Suprapubic skin (tissue), 4 donors: ENCODE results near the gene TRIO. TPM values are rescaled to one million over a fixed set of nuclear protein-coding genes. Genes with fewer than 3 reads are reported as not detected.

Experiments used
- DNase-seq, 2 donors: peaks; one replicate each; pipeline ENCODE4 v3.0.0-alpha.2; 2019; ENCODE audit warnings: low spot score in 2 of 2
- H3K27ac ChIP-seq: fragments of 200-600 bp; sonication (generic); one replicate; pipeline ENCODE4 v1.5.1; 2019
- H3K27me3 ChIP-seq: fragments of 200-600 bp; sonication (generic); one replicate; pipeline ENCODE4 v1.5.1; 2019
- H3K36me3 ChIP-seq: fragments of 200-600 bp; sonication (generic); one replicate; pipeline ENCODE4 v1.5.1; 2019
- H3K4me1 ChIP-seq: fragments of 200-600 bp; sonication (generic); one replicate; pipeline ENCODE4 v1.5.1; 2019
- H3K4me3 ChIP-seq: fragments of 200-600 bp; sonication (generic); one replicate; pipeline ENCODE4 v1.5.1; 2019; ENCODE audit warnings: mild to moderate bottlenecking
- H3K9me3 ChIP-seq: fragments of 200-600 bp; sonication (generic); one replicate; pipeline ENCODE4 v1.5.1; 2019
- EP300 ChIP-seq: sonication (generic); formaldehyde crosslinking; IDR thresholded peaks from one replicate; pipeline ENCODE4 v1.6.1; 2017; ENCODE audit warnings: antibody characterized with exemption
- POLR2A ChIP-seq, 2 donors: fragments of 450-650 bp; IDR thresholded peaks; one replicate each; pipeline ENCODE4 v1.6.1; 2017; ENCODE audit warnings: antibody characterized with exemption in 2 of 2, mild to moderate bottlenecking in 2 of 2, moderate library complexity in 2 of 2
- POLR2AphosphoS5 ChIP-seq, 3 donors: sonication (generic); formaldehyde crosslinking; IDR thresholded peaks; one replicate each; pipeline ENCODE4 v1.6.1; 2017; ENCODE audit warnings: antibody characterized with exemption in 3 of 3
- WGBS: methylation state at CpG from one replicate; pipeline ENCODE4 v1.1.5; 2018; 5-methylcytosine and 5-hydroxymethylcytosine counted together
- total RNA-seq, 4 donors: library from RNA; depleted of rRNA; stranded (reverse); fragments of >200 nt; gene quantifications; one replicate each; pipeline ENCODE4 v1.1.0, GENCODE V29; 2016
- TF ChIP-seq, protein P1 (sequence below), 2 donors: fragments of 200-600 bp in 1 of 2; fragments of 450-650 bp in 1 of 2; sonication (generic) in 1 of 2; IDR thresholded peaks; one replicate each; pipeline ENCODE4 v1.5.1; 2016 to 2019; ENCODE audit warnings: antibody characterized with exemption in 2 of 2, mild to moderate bottlenecking in 1 of 2, moderate library complexity in 1 of 2

The TRIO gene
- total RNA-seq, 4 donors from 2014 or later, result 62.7 to 159 (median 70.4) TPM

DNA sequence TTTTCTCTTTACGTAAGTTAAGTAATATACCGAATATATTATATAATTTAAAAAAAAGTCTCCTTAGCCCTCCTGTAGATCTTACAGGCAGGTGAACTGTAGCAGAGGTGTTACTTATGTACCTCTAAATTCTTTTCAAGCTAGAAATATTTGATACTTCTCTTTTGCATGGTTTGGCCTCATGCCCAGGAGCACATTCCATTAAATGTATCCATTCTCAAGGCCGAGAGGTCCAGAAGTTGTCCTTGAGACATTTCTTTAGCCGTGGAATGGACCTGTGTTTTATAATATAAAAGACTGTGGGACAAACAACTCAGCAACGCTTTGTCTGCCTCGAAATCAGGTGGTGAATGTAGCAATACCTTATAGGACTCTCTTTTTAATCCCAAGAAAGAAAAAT, 184.5 kb downstream of the TRIO start:
- TF ChIP-seq, protein P1, sequence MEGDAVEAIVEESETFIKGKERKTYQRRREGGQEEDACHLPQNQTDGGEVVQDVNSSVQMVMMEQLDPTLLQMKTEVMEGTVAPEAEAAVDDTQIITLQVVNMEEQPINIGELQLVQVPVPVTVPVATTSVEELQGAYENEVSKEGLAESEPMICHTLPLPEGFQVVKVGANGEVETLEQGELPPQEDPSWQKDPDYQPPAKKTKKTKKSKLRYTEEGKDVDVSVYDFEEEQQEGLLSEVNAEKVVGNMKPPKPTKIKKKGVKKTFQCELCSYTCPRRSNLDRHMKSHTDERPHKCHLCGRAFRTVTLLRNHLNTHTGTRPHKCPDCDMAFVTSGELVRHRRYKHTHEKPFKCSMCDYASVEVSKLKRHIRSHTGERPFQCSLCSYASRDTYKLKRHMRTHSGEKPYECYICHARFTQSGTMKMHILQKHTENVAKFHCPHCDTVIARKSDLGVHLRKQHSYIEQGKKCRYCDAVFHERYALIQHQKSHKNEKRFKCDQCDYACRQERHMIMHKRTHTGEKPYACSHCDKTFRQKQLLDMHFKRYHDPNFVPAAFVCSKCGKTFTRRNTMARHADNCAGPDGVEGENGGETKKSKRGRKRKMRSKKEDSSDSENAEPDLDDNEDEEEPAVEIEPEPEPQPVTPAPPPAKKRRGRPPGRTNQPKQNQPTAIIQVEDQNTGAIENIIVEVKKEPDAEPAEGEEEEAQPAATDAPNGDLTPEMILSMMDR (IDR thresholded peaks at IDR 0.05), result no peak
- TF ChIP-seq POLR2AphosphoS5 (IDR thresholded peaks at IDR 0.05), result no peak
- no peak for TF ChIP-seq POLR2A (IDR thresholded peaks at IDR 0.05)
- TF ChIP-seq EP300, result no peak
- no peaks in the 10 kb centered on the region for H3K4me1 ChIP-seq
- H3K27ac ChIP-seq, result no peak overlapping the region
- no peak for DNase-seq
- H3K4me3 ChIP-seq, result no peak overlapping the region
- 94% methylated on average over 6 of the region's 6 CpGs for WGBS
- no peaks in the 10 kb centered on the region for H3K27me3 ChIP-seq
- H3K36me3 ChIP-seq, result peaks cover 13% of the 10 kb centered on the region
- H3K9me3 ChIP-seq, result no peaks in the 10 kb centered on the region

DNA sequence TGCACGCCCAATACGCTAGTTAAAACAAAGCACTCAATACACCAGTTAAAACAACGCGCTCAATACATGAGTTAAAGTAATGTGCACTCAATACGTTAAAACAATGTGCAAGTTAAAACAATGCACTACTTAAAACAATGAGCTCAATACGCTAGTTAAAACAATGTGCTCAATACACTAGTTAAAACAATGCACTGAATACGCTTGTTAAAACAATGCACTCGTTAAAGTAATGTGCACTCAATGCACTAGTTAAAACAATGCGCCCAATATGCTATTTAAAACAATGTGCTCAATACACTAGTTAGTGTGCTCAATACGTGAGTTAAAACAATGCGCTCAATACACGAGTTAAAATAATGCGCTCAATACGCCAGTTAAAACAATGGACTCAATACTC, 185.0 kb downstream of the TRIO start:
- Histone ChIP-seq H3K27ac (no peak overlapping the region), H3K36me3 (peaks cover 11% of the 10 kb centered on the region), H3K9me3 (no peaks in the 10 kb centered on the region), H3K4me3 (no peak overlapping the region), H3K27me3 (no peaks in the 10 kb centered on the region), H3K4me1 (no peaks in the 10 kb centered on the region)
- WGBS, result 96% methylated on average over 14 of the region's 14 CpGs
- DNase-seq, result no peak
- TF ChIP-seq POLR2A (IDR thresholded peaks at IDR 0.05) (no peak), POLR2AphosphoS5 (IDR thresholded peaks at IDR 0.05) (no peak), EP300 (no peak)
- TF ChIP-seq, protein P1 (IDR thresholded peaks at IDR 0.05), result no peak

DNA sequence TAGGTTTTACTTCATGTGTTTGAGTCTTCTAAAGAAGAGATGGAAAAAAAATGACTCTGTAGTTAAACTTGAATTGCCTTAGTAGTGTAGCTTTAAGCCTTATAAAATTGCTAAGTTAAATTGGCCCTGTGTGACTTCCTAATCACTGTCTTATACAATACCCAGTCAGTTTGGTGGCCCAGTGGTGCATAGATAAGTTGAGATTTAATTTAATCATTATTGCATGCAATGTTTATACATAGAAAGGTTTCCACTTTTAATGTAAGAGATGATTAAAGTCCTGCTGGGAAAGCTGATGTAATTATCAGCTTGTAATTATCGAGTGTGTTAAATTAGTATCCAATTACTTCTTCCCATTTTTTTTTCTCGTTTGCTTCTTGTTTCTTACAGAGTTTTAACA, 187.1 kb downstream of the TRIO start:
- no peak for DNase-seq
- no peak for TF ChIP-seq EP300
- no peak for TF ChIP-seq POLR2AphosphoS5 (IDR thresholded peaks at IDR 0.05)
- TF ChIP-seq POLR2A (IDR thresholded peaks at IDR 0.05), result no peak
- TF ChIP-seq, protein P1 (IDR thresholded peaks at IDR 0.05), result no peak
- no peak overlapping the region for H3K4me3 ChIP-seq
- H3K9me3 ChIP-seq, result no peaks in the 10 kb centered on the region
- no peak overlapping the region for H3K27ac ChIP-seq
- no peaks in the 10 kb centered on the region for H3K27me3 ChIP-seq
- peaks cover 21% of the 10 kb centered on the region for H3K36me3 ChIP-seq
- no peaks in the 10 kb centered on the region for H3K4me1 ChIP-seq
- WGBS, result 78% methylated on average over 2 of the region's 2 CpGs

DNA sequence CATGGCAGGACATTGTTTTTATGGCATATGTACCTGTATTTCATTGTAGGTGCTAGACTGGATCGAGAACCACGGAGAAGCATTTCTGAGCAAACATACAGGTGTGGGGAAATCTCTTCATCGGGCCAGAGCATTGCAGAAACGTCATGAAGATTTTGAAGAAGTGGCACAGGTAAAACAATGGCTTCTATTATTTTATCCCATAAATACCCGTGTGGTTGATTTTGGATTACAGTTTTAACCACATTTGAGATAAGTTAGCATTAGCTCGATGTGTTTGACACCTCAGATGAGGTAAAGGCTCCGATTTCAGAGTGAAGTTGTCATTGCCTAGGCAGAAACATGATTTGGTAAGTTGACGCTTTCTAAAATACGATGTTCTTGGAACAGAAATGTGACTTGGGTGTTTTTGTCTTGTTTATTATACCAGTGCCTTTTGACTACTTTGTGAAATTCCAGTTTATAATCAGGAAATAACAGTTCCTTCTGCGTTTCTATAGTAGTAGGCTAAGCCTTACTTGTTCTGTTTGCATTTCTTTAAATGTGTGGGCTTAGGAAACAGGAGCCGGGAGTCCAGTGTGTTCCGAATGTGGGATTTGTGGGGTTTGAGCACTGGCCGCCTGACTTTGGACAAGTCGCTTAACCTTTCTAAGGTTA, 187.7 kb downstream of the TRIO start:
- H3K27ac ChIP-seq, result no peak overlapping the region
- WGBS, result 89% methylated on average over 14 of the region's 14 CpGs
- H3K4me3 ChIP-seq, result no peak overlapping the region
- no peak for DNase-seq
- TF ChIP-seq EP300 (no peak), POLR2AphosphoS5 (IDR thresholded peaks at IDR 0.05) (no peak), POLR2A (IDR thresholded peaks at IDR 0.05) (no peak)
- TF ChIP-seq, protein P1 (IDR thresholded peaks at IDR 0.05), result no peak
- no peaks in the 10 kb centered on the region for H3K27me3 ChIP-seq
- H3K4me1 ChIP-seq, result no peaks in the 10 kb centered on the region
- peaks cover 23% of the 10 kb centered on the region for H3K36me3 ChIP-seq
- no peaks in the 10 kb centered on the region for H3K9me3 ChIP-seq

DNA sequence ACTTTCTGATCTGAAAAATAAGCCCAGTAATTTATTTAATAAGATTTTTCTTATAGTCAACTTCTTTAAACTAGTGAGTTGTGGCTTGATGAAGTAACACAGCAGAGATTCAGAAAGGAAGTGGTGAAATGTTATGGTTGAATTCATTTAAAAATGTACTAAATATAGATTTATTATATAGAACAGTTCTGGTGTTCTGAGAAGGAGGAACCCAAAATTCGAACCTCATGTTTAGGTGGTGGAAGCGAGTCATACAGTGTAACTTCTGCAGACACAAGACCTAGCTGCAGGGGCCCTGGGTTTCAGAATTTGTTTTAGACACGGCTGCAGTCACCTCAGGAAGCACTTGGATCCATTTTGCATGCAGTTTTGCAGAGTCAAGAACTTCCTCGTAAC, 188.2 kb downstream of the TRIO start:
- Histone ChIP-seq H3K27me3 (no peaks in the 10 kb centered on the region), H3K4me3 (no peak overlapping the region), H3K27ac (no peak overlapping the region), H3K9me3 (no peaks in the 10 kb centered on the region), H3K4me1 (no peaks in the 10 kb centered on the region), H3K36me3 (peaks cover 24% of the 10 kb centered on the region)
- WGBS, result 75% methylated on average over 4 of the region's 4 CpGs
- no peak for DNase-seq
- TF ChIP-seq POLR2AphosphoS5 (IDR thresholded peaks at IDR 0.05) (no peak), POLR2A (IDR thresholded peaks at IDR 0.05) (no peak), EP300 (no peak)
- TF ChIP-seq, protein P1 (IDR thresholded peaks at IDR 0.05), result no peak
